HepG2 (cell line): Measurements from ENCODE around the gene ARPP21. TPM values are rescaled to one million over a fixed set of nuclear protein-coding genes. Genes with fewer than 3 reads are reported as not detected.

Source experiments
- ATAC-seq: fragments of 200-7000 bp; cut with Tn5 transposase; 3 replicates; pipeline ENCODE4 v1.9.1; 2020; ENCODE audit warnings: mild to moderate bottlenecking, moderate library complexity
- BruUV-seq: library from RNA; stranded (reverse); fragments of 400-500 nt; replicated peaks from 2 replicates; lab custom pipeline; 2021; lab: Mats Ljungman, UMichigan
- CTCF ChIA-PET: fragments of 300-600 bp; formaldehyde crosslinking; extraction: SDS; loops from one replicate; lab custom pipeline; 2021; ENCODE audit warnings: low total read pairs, inconsistent platforms, low intra/inter-chr PET ratio; lab: Yijun Ruan, JAX
- POLR2A ChIA-PET: fragments of 350-600 bp; sonication (Branson Sonifier 250); formaldehyde crosslinking; loops from one replicate; lab custom pipeline; 2020; ENCODE audit warnings: antibody characterized with exemption, inconsistent platforms; lab: Yijun Ruan, JAX
- DNase-seq: peaks from one replicate; pipeline ENCODE4 v3.0.0-alpha.2; 2015; ENCODE audit warnings: low spot score
- FAIRE-seq: peaks from 3 replicates; lab custom pipeline; 2011; peaks lifted over from hg19 to GRCh38; lab: Jason Lieb, UNC
- H2AFZ ChIP-seq: one replicate; pipeline ENCODE4 v1.6.1; 2011; ENCODE audit warnings: low read length, inconsistent platforms
- H3K27ac ChIP-seq: fragments of 300-600 bp; 3 replicates; pipeline ENCODE4 v1.8.0; 2011; ENCODE audit warnings: mixed run types, mild to moderate bottlenecking, mixed read lengths, low read length, inconsistent platforms; ENCODE audit not compliant: insufficient read depth; ENCODE audit errors: extremely low read length
- H3K27me3 ChIP-seq, 2 experiments: fragments of 200-600 bp in 1 of 2; 2 replicates in 1 of 2; 3 replicates in 1 of 2; pipeline versions ENCODE4 v1.6.0 to v1.8.0; 2011; ENCODE audit warnings: low read length in 2 of 2, mild to moderate bottlenecking in 2 of 2, moderate library complexity in 2 of 2, inconsistent platforms in 1 of 2; ENCODE audit not compliant: insufficient read depth in 2 of 2, control insufficient read depth in 1 of 2
- H3K36me3 ChIP-seq, 2 experiments: fragments of 200-600 bp in 1 of 2; replicated peaks in 1 of 2; 2 replicates in 1 of 2; 3 replicates in 1 of 2; pipeline versions ENCODE4 v1.5.1 to v1.8.0; 2011; ENCODE audit warnings: low read length in 2 of 2, inconsistent platforms in 1 of 2; ENCODE audit not compliant: insufficient read depth in 2 of 2, control insufficient read depth in 1 of 2
- H3K4me1 ChIP-seq: 2 replicates; pipeline ENCODE4 v1.5.1; 2012; ENCODE audit warnings: low read length, inconsistent platforms; ENCODE audit not compliant: insufficient read depth
- H3K4me2 ChIP-seq: 2 replicates; pipeline ENCODE4 v1.6.0; 2011; ENCODE audit warnings: low read depth, low read length, inconsistent platforms
- H3K4me3 ChIP-seq, 3 experiments: fragments of 200-600 bp in 1 of 3; sonication (generic), shearing (Covaris generic) in 1 of 3; replicated peaks in 1 of 3; 2 replicates each; pipeline ENCODE4 v1.5.1; 2011 to 2016; ENCODE audit warnings: low read length in 3 of 3, inconsistent platforms in 2 of 3, low read depth in 2 of 3, mild to moderate bottlenecking in 2 of 3, control low read depth in 1 of 3, mixed read lengths in 1 of 3; ENCODE audit not compliant: insufficient read depth in 1 of 3
- H3K79me2 ChIP-seq: one replicate; pipeline ENCODE4 v1.6.1; 2011; ENCODE audit warnings: low read length, inconsistent platforms; ENCODE audit not compliant: insufficient read depth
- H3K9ac ChIP-seq: 2 replicates; pipeline ENCODE4 v1.6.0; 2011; ENCODE audit warnings: mild to moderate bottlenecking, low read depth, low read length, inconsistent platforms; ENCODE audit not compliant: insufficient read depth
- H3K9me3 ChIP-seq: 2 replicates; pipeline ENCODE4 v1.5.1; 2012; ENCODE audit warnings: mild to moderate bottlenecking, low read length
- H4K20me1 ChIP-seq: 2 replicates; pipeline ENCODE4 v1.6.0; 2011; ENCODE audit warnings: inconsistent platforms, mild to moderate bottlenecking, low read length, moderate library complexity; ENCODE audit not compliant: insufficient read depth
- CHCHD3 ChIP-seq: sonication (generic); formaldehyde crosslinking; IDR thresholded peaks from 2 replicates; pipeline ENCODE4 v1.8.0; 2022; ENCODE audit warnings: mild to moderate bottlenecking, missing genetic modification reagents, moderate library complexity
- CREM ChIP-seq, 2 experiments: sonication (generic) in 1 of 2; formaldehyde crosslinking in 1 of 2; IDR thresholded peaks; 2 replicates each; pipeline versions ENCODE4 v1.4.0 to v1.6.1; 2016 to 2020; ENCODE audit warnings: antibody characterized with exemption in 1 of 2, mild to moderate bottlenecking in 1 of 2, missing genetic modification reagents in 1 of 2
- HIVEP1 ChIP-seq: sonication (generic); formaldehyde crosslinking; IDR thresholded peaks from 2 replicates; pipeline ENCODE4 v1.4.0; 2020; ENCODE audit warnings: mild to moderate bottlenecking, missing genetic modification reagents
- JUND ChIP-seq: sonication (generic); formaldehyde crosslinking; IDR thresholded peaks from 2 replicates; pipeline ENCODE4 v1.8.0; 2022; ENCODE audit warnings: mild to moderate bottlenecking, missing genetic modification reagents
- SRF ChIP-seq: IDR thresholded peaks from 2 replicates; pipeline ENCODE4 v1.6.1; 2011; ENCODE audit warnings: mild to moderate bottlenecking, low read depth, low read length, moderate library complexity
- ZFYVE20 ChIP-seq: sonication (generic); formaldehyde crosslinking; IDR thresholded peaks from 2 replicates; pipeline ENCODE4 v1.8.0; 2023; ENCODE audit warnings: low read depth, mild to moderate bottlenecking, moderate library complexity, missing genetic modification reagents, borderline replicate concordance
- ZNF260 ChIP-seq: sonication (generic); formaldehyde crosslinking; IDR thresholded peaks from 2 replicates; pipeline ENCODE4 v1.4.0; 2020; ENCODE audit warnings: missing genetic modification reagents, low read depth, mild to moderate bottlenecking, borderline replicate concordance
- ZNF292 ChIP-seq: sonication (generic); formaldehyde crosslinking; IDR thresholded peaks from 2 replicates; pipeline ENCODE4 v1.8.1; 2022; ENCODE audit warnings: mild to moderate bottlenecking, low read depth, missing genetic modification reagents, borderline replicate concordance
- ZNF44 ChIP-seq: sonication (generic); formaldehyde crosslinking; IDR thresholded peaks from 2 replicates; pipeline ENCODE4 v1.5.1; 2020; ENCODE audit warnings: mild to moderate bottlenecking, missing genetic modification reagents
- ZNF589 ChIP-seq: sonication (generic); formaldehyde crosslinking; conservative IDR thresholded peaks from 2 replicates; pipeline ENCODE4 v1.8.0; 2022; ENCODE audit warnings: mild to moderate bottlenecking, moderate library complexity, missing genetic modification reagents
- WGBS: methylation state at CpG from one replicate; pipeline ENCODE4 v1.1.6; 2017; ENCODE audit warnings: low lambda C conversion rate; 5-methylcytosine and 5-hydroxymethylcytosine counted together
- in situ Hi-C: cut with HindIII; loops from 2 replicates; pipeline ENCODE4 v1.10.0; 2017; ENCODE audit warnings: low pct_unique_long_range_greater_than_20kb; ENCODE audit not compliant: extremely low pct_ligation_motif_present
- intact Hi-C: fragments of 100-400 bp; cut with micrococcal nuclease; formaldehyde crosslinking; loops from one replicate; pipeline ENCODE4 v1.10.0; 2022; ENCODE audit not compliant: unreplicated experiment
- polyA plus RNA-seq, 8 experiments: library from polyadenylated mRNA; depleted of rRNA in 3 of 8; stranded (reverse) in 7 of 8; unstranded in 1 of 8; fragments of >200 nt; fragmentation: Illumina TruSeq in 4 of 8; extraction: Trizol in 4 of 8; gene quantifications; 2 replicates each; pipeline versions ENCODE4 v1.2.1 to v1.2.3, GENCODE V29; 2011 to 2016; ENCODE audit warnings: low read depth in 4 of 8, missing spikeins in 1 of 8, mixed read lengths in 1 of 8; ENCODE audit not compliant: insufficient read depth in 1 of 8
- total RNA-seq, 5 experiments: library from RNA; depleted of rRNA; stranded (reverse); fragments of >200 nt; fragmentation: Illumina TruSeq; extraction: Trizol; gene quantifications; 2 replicates each; pipeline ENCODE4 v1.2.3, GENCODE V29; 2016; ENCODE audit warnings: low read depth in 1 of 5
- TF ChIP-seq, protein P1 (sequence below), 2 experiments: sonication (generic) in 1 of 2; formaldehyde crosslinking in 1 of 2; IDR thresholded peaks; 2 replicates each; pipeline versions ENCODE4 v1.6.1 to v1.9.0; 2014 to 2022; ENCODE audit warnings: antibody characterized with exemption in 1 of 2, borderline replicate concordance in 1 of 2, inconsistent platforms in 1 of 2, low read depth in 1 of 2, missing genetic modification reagents in 1 of 2
- TF ChIP-seq, protein P2 (sequence below): sonication (generic); formaldehyde crosslinking; IDR thresholded peaks from 2 replicates; pipeline ENCODE4 v1.5.0; 2020; ENCODE audit warnings: missing genetic modification reagents
- TF ChIP-seq, protein P3 (sequence below): sonication (generic); formaldehyde crosslinking; conservative IDR thresholded peaks from 2 replicates; pipeline ENCODE4 v1.4.0; 2020; ENCODE audit warnings: missing genetic modification reagents

ARPP21 gene
- total and polyA plus RNA-seq, 2 of the 13 experiments (the other 11 are each of a cell fraction or from before 2014, with no cell fraction given), result not detected

DNA sequence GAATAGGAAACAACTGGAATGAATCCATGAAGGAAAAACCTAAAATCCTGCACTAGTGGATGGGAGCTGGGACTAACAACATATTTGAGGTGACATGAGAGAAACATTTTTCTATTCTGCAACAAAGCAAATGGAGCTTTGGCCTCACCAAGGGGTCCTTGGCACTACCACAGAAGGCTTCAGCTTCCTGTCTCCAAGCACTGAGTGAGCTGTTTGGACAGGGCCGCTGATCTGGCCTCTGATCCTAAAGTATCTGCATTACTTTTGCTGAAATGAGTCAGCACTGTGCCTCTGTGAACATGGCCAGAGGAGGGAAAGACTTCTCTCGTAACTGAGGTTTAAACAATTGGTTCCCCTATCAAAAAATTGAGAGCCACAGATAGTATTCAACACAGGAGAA is 9.0 kb downstream of the ARPP21 start:
- ChIA-PET CTCF (no interaction called here), POLR2A (no interaction called here)
- intact Hi-C loops (no loop called here), in situ Hi-C loops (no loop called here)
- 0% methylated on average over 2 of the region's 2 CpGs for whole genome bisulfite sequencing
- FAIRE-seq (no peak), ATAC-seq (no peak), DNase-seq (no peak)
- no peaks in the 10 kb centered on the region for H3K9me3 ChIP-seq
- H3K4me2 ChIP-seq, result no peak overlapping the region
- H2AFZ ChIP-seq, result no peak overlapping the region
- H3K4me3 ChIP-seq, result no peak overlapping the region
- H3K36me3 ChIP-seq, result no peaks in the 10 kb centered on the region
- BruUV-seq, result no TSS peak
- no peak overlapping the region for H3K9ac ChIP-seq
- no peaks in the 10 kb centered on the region for H3K79me2 ChIP-seq
- no peaks in the 10 kb centered on the region for H4K20me1 ChIP-seq
- H3K27ac ChIP-seq, result no peak overlapping the region
- no peaks in the 10 kb centered on the region for H3K27me3 ChIP-seq
- no peaks in the 10 kb centered on the region for H3K4me1 ChIP-seq
- TF ChIP-seq ZNF292 (CRISPR knock-in tag), result no peak
- TF ChIP-seq ZNF589, result no peak
- no peak for TF ChIP-seq ZNF44 (CRISPR knock-in tag)
- TF ChIP-seq, protein P1, sequence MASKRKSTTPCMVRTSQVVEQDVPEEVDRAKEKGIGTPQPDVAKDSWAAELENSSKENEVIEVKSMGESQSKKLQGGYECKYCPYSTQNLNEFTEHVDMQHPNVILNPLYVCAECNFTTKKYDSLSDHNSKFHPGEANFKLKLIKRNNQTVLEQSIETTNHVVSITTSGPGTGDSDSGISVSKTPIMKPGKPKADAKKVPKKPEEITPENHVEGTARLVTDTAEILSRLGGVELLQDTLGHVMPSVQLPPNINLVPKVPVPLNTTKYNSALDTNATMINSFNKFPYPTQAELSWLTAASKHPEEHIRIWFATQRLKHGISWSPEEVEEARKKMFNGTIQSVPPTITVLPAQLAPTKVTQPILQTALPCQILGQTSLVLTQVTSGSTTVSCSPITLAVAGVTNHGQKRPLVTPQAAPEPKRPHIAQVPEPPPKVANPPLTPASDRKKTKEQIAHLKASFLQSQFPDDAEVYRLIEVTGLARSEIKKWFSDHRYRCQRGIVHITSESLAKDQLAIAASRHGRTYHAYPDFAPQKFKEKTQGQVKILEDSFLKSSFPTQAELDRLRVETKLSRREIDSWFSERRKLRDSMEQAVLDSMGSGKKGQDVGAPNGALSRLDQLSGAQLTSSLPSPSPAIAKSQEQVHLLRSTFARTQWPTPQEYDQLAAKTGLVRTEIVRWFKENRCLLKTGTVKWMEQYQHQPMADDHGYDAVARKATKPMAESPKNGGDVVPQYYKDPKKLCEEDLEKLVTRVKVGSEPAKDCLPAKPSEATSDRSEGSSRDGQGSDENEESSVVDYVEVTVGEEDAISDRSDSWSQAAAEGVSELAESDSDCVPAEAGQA (IDR thresholded peaks at IDR 0.05; ENCODE audit: low read depth), result no peak
- TF ChIP-seq, protein P1 (CRISPR knock-in tag; IDR thresholded peaks at IDR 0.05; ENCODE audit: borderline replicate concordance), result no peak
- TF ChIP-seq JUND (CRISPR knock-in tag), result no peak
- no peak for TF ChIP-seq ZNF260
- TF ChIP-seq ZFYVE20 (CRISPR knock-in tag), result no peak
- TF ChIP-seq, protein P2, sequence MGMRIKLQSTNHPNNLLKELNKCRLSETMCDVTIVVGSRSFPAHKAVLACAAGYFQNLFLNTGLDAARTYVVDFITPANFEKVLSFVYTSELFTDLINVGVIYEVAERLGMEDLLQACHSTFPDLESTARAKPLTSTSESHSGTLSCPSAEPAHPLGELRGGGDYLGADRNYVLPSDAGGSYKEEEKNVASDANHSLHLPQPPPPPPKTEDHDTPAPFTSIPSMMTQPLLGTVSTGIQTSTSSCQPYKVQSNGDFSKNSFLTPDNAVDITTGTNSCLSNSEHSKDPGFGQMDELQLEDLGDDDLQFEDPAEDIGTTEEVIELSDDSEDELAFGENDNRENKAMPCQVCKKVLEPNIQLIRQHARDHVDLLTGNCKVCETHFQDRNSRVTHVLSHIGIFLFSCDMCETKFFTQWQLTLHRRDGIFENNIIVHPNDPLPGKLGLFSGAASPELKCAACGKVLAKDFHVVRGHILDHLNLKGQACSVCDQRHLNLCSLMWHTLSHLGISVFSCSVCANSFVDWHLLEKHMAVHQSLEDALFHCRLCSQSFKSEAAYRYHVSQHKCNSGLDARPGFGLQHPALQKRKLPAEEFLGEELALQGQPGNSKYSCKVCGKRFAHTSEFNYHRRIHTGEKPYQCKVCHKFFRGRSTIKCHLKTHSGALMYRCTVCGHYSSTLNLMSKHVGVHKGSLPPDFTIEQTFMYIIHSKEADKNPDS, result no peak
- no peak for TF ChIP-seq CREM (IDR thresholded peaks at IDR 0.05)
- no peak for TF ChIP-seq CREM (CRISPR knock-in tag; IDR thresholded peaks at IDR 0.05)
- no peak for TF ChIP-seq CHCHD3 (CRISPR knock-in tag)
- TF ChIP-seq HIVEP1 (CRISPR knock-in tag), result no peak
- no peak for TF ChIP-seq SRF
- TF ChIP-seq, protein P3, sequence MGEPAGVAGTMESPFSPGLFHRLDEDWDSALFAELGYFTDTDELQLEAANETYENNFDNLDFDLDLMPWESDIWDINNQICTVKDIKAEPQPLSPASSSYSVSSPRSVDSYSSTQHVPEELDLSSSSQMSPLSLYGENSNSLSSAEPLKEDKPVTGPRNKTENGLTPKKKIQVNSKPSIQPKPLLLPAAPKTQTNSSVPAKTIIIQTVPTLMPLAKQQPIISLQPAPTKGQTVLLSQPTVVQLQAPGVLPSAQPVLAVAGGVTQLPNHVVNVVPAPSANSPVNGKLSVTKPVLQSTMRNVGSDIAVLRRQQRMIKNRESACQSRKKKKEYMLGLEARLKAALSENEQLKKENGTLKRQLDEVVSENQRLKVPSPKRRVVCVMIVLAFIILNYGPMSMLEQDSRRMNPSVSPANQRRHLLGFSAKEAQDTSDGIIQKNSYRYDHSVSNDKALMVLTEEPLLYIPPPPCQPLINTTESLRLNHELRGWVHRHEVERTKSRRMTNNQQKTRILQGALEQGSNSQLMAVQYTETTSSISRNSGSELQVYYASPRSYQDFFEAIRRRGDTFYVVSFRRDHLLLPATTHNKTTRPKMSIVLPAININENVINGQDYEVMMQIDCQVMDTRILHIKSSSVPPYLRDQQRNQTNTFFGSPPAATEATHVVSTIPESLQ (CRISPR knock-in tag), result no peak
